Neural progenitor cell (in vitro differentiated cells): Measurements from ENCODE around the gene PCSK5. TPM values are rescaled to one million over a fixed set of nuclear protein-coding genes. Genes with fewer than 3 reads are reported as not detected.
"Not testable (repeated sequence)": the region's sequence is repeated elsewhere in the genome, so short reads cannot be mapped to it uniquely, and the experiment has no call there.

Source experiments
- DNase-seq: peaks from one replicate; pipeline ENCODE4 v3.0.0-alpha.2; 2016; ENCODE audit warnings: low spot score
- H2AFZ ChIP-seq: fragments of 200-600 bp; sonication (generic); replicated peaks from 2 replicates; pipeline ENCODE4 v1.6.1; 2016; ENCODE audit warnings: antibody characterized with exemption
- H3F3A ChIP-seq: fragments of 200-600 bp; sonication (generic); 2 replicates; pipeline ENCODE4 v1.6.1; 2016; ENCODE audit warnings: antibody characterized with exemption, low read depth
- H3K27ac ChIP-seq: fragments of 200-600 bp; sonication (generic); 2 replicates; pipeline ENCODE4 v1.5.1; 2016; ENCODE audit warnings: mild to moderate bottlenecking
- H3K27me3 ChIP-seq: fragments of 200-600 bp; sonication (generic); 2 replicates; pipeline ENCODE4 v1.6.1; 2016; ENCODE audit warnings: mild to moderate bottlenecking, moderate library complexity
- H3K36me3 ChIP-seq: fragments of 200-600 bp; sonication (generic); 2 replicates; pipeline ENCODE4 v1.5.1; 2016
- H3K4me1 ChIP-seq: fragments of 200-600 bp; sonication (generic); 2 replicates; pipeline ENCODE4 v1.6.1; 2016; ENCODE audit warnings: mixed run types
- H3K4me2 ChIP-seq: fragments of 200-600 bp; sonication (generic); 2 replicates; pipeline ENCODE4 v1.6.1; 2016
- H3K4me3 ChIP-seq: fragments of 200-600 bp; sonication (generic); 2 replicates; pipeline ENCODE4 v1.5.1; 2016
- H3K79me2 ChIP-seq: fragments of 200-600 bp; sonication (generic); 2 replicates; pipeline ENCODE4 v1.6.1; 2016; ENCODE audit warnings: low read depth
- H3K9ac ChIP-seq: fragments of 200-600 bp; sonication (generic); 2 replicates; pipeline ENCODE4 v1.6.1; 2016
- H3K9me3 ChIP-seq: fragments of 200-600 bp; sonication (generic); 2 replicates; pipeline ENCODE4 v1.5.1; 2016; ENCODE audit warnings: low read depth
- H4K20me1 ChIP-seq: fragments of 200-600 bp; sonication (generic); 2 replicates; pipeline ENCODE4 v1.6.1; 2016; ENCODE audit warnings: low read depth
- H3K27ac Mint-ChIP-seq: 3 replicates; pipeline ENCODE4 v1.8.0; 2021; ENCODE audit warnings: mixed read lengths
- H3K27me3 Mint-ChIP-seq: 2 replicates; pipeline ENCODE4 v1.8.0; 2022; ENCODE audit warnings: low read depth, mild to moderate bottlenecking, inconsistent platforms, moderate library complexity, mixed read lengths; ENCODE audit not compliant: insufficient read depth
- H3K36me3 Mint-ChIP-seq: 3 replicates; pipeline ENCODE4 v1.8.0; 2021; ENCODE audit warnings: mixed read lengths
- H3K4me1 Mint-ChIP-seq: 3 replicates; pipeline ENCODE4 v1.8.0; 2021; ENCODE audit warnings: mixed read lengths
- H3K4me3 Mint-ChIP-seq: 3 replicates; pipeline ENCODE4 v1.8.0; 2021; ENCODE audit warnings: mild to moderate bottlenecking, moderate library complexity, mixed read lengths
- H3K9me3 Mint-ChIP-seq: 3 replicates; pipeline ENCODE4 v1.8.0; 2020; ENCODE audit warnings: mixed read lengths
- CTCF ChIP-seq: fragments of 200-600 bp; sonication (generic); IDR thresholded peaks from 2 replicates; pipeline ENCODE4 v1.5.1; 2017; ENCODE audit warnings: antibody characterized with exemption, mild to moderate bottlenecking
- EZH2 ChIP-seq: fragments of 200-600 bp; sonication (generic); IDR thresholded peaks from 2 replicates; pipeline ENCODE4 v1.6.1; 2017; ENCODE audit warnings: antibody characterized with exemption, mild to moderate bottlenecking, moderate library complexity
- EZH2phosphoT487 ChIP-seq: fragments of 200-600 bp; sonication (generic); IDR thresholded peaks from 2 replicates; pipeline ENCODE4 v1.6.1; 2017; ENCODE audit warnings: antibody characterized with exemption
- total RNA-seq: library from RNA; depleted of rRNA; stranded (reverse); fragments of >200 nt; gene quantifications from 2 replicates; pipeline ENCODE4 v1.2.3, GENCODE V29; 2015; ENCODE audit warnings: low replicate concordance

The PCSK5 gene
- total RNA-seq, 1 donor from 2014 or later, result 23.4 TPM

- TF ChIP-seq CTCF, result no peak
- no peak for TF ChIP-seq EZH2phosphoT487
- no peak for TF ChIP-seq EZH2
- no peaks in the 10 kb centered on the region for H3K9me3 Mint-ChIP-seq
- H3K4me2 ChIP-seq, result peak overlapping the region; percentile 97
- H3K27me3 Mint-ChIP-seq, result peaks cover 2% of the 10 kb centered on the region
- H3K9me3 ChIP-seq, result no peaks in the 10 kb centered on the region
- peaks cover 39% of the 10 kb centered on the region for H3K4me1 ChIP-seq
- peaks cover 3% of the 10 kb centered on the region for H3F3A ChIP-seq
- no peak overlapping the region for H3K9ac ChIP-seq
- peaks cover 88% of the 10 kb centered on the region for H3K79me2 ChIP-seq
- H3K27ac Mint-ChIP-seq, result no peak overlapping the region
- peaks cover 11% of the 10 kb centered on the region for H3K27me3 ChIP-seq
- H3K36me3 ChIP-seq, result no peaks in the 10 kb centered on the region
- H3K4me1 Mint-ChIP-seq, result peaks cover 40% of the 10 kb centered on the region
- H2AFZ ChIP-seq, result no peak overlapping the region
- peak overlapping the region; percentile 93 for H3K4me3 ChIP-seq
- H3K36me3 Mint-ChIP-seq, result peaks cover 2% of the 10 kb centered on the region
- peaks cover 29% of the 10 kb centered on the region for H4K20me1 ChIP-seq
- H3K4me3 Mint-ChIP-seq, result peak overlapping the region; percentile 97
- peak; percentile 50 for DNase-seq
- H3K27ac ChIP-seq, result no peak overlapping the region
These were observed 4.1 kb downstream of the PCSK5 start for GRCh38 chr9:75894566-75894965.

GRCh38 chr9:75895112-75895511, 4.6 kb downstream of the PCSK5 start:
- Histone ChIP-seq H3K79me2 (peaks cover 93% of the 10 kb centered on the region), H3K27me3 (peaks cover 5% of the 10 kb centered on the region), H3K36me3 (no peaks in the 10 kb centered on the region), H3K9ac (no peak overlapping the region), H3K9me3 (no peaks in the 10 kb centered on the region), H2AFZ (no peak overlapping the region), H3K4me1 (peaks cover 38% of the 10 kb centered on the region), H3K4me2 (peak overlapping the region; percentile 97), H3K4me3 (no peak overlapping the region), H3K27ac (no peak overlapping the region), H4K20me1 (peaks cover 29% of the 10 kb centered on the region), H3F3A (peaks cover 3% of the 10 kb centered on the region)
- Mint-ChIP-seq H3K27me3 (peaks cover 2% of the 10 kb centered on the region), H3K9me3 (no peaks in the 10 kb centered on the region), H3K4me1 (peaks cover 40% of the 10 kb centered on the region), H3K27ac (no peak overlapping the region), H3K36me3 (peaks cover 2% of the 10 kb centered on the region), H3K4me3 (no peak overlapping the region)
- no peak for DNase-seq
- no peak for TF ChIP-seq EZH2phosphoT487
- no peak for TF ChIP-seq EZH2
- TF ChIP-seq CTCF, result no peak

GRCh38 chr9:75896193-75896592, 5.7 kb downstream of the PCSK5 start:
- Mint-ChIP-seq H3K4me1 (peaks cover 40% of the 10 kb centered on the region), H3K36me3 (peaks cover 9% of the 10 kb centered on the region), H3K4me3 (no peak overlapping the region), H3K27me3 (no peaks in the 10 kb centered on the region), H3K27ac (no peak overlapping the region), H3K9me3 (no peaks in the 10 kb centered on the region)
- Histone ChIP-seq H3K27ac (no peak overlapping the region), H3K36me3 (no peaks in the 10 kb centered on the region), H3K9ac (no peak overlapping the region), H3K4me3 (no peak overlapping the region), H3K4me1 (peaks cover 38% of the 10 kb centered on the region), H3F3A (no peaks in the 10 kb centered on the region), H3K27me3 (peaks cover 5% of the 10 kb centered on the region), H2AFZ (no peak overlapping the region), H3K9me3 (no peaks in the 10 kb centered on the region), H3K79me2 (peaks cover 99% of the 10 kb centered on the region), H4K20me1 (peaks cover 29% of the 10 kb centered on the region), H3K4me2 (no peak overlapping the region)
- TF ChIP-seq EZH2phosphoT487 (no peak), EZH2 (no peak), CTCF (no peak)
- no peak for DNase-seq

- H3K27ac Mint-ChIP-seq, H3K4me2 ChIP-seq, H3K36me3 ChIP-seq, H3K9ac ChIP-seq, H2AFZ ChIP-seq, H3K4me3 ChIP-seq, H3F3A ChIP-seq, H3K27me3 ChIP-seq, H3K4me3 Mint-ChIP-seq, H3K9me3 Mint-ChIP-seq, H4K20me1 ChIP-seq, DNase-seq, H3K27ac ChIP-seq, H3K9me3 ChIP-seq, H3K4me1 Mint-ChIP-seq, H3K27me3 Mint-ChIP-seq, H3K4me1 ChIP-seq: not testable (repeated sequence)
- peaks cover 89% of the 10 kb centered on the region for H3K79me2 ChIP-seq
- H3K36me3 Mint-ChIP-seq, result peaks cover 17% of the 10 kb centered on the region
These were observed 10.5 kb downstream of the PCSK5 start for GRCh38 chr9:75900893-75901524.
